GM19455 (cell line): Measurements from ENCODE around the gene SLC27A5.
A peak's percentile ranks its signal among the peaks of the same experiment; 100 is the strongest.
"Not testable (repeated sequence)": the region's sequence is repeated elsewhere in the genome, so short reads cannot be mapped to it uniquely, and the experiment has no call there.

Experiments used
- ATAC-seq: cut with Tn5 transposase; IDR thresholded peaks from one replicate; pipeline ENCODE4 v1.9.1; 2021; ENCODE audit not compliant: unreplicated experiment

SLC27A5 gene

DNA sequence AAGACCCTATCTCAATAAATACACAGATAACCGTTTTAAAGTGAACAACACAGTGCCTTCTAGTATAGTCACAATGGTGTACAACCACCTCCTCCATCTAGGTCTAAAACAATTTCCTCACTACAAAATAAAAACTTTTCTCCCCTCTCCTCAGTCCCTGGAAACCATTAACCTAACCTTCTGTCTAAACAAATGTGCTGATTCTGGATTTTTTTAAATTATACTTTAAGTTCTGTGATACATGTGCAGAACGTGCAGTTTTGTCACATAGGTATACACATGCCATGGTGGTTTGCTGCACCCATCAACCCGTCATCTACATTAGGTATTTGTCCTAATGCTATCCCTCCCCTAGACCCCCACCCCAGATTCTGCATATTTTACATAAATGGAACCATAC, 17.6 kb upstream of the SLC27A5 start:
- no peak for ATAC-seq

DNA sequence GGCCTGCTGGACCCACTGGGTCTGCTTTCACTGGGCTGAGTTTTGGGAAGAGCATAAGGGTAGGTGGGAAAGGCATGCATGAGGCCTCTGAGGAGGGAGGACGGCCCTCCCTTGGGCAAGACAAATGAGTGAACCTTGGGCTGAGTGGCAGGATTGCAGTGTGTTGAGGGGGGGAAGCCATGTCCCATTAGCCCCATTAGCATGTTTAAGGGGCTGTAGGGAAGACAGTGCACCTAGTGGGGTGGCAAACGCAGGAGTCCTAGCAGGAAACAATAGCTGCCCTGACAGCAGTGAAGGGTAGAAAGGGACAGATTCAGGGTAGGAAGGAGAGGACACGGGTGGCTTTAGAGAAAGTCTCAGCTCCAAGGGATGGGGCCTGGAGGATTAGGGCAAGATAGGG, 10.9 kb upstream of the SLC27A5 start:
- ATAC-seq, result no peak

DNA sequence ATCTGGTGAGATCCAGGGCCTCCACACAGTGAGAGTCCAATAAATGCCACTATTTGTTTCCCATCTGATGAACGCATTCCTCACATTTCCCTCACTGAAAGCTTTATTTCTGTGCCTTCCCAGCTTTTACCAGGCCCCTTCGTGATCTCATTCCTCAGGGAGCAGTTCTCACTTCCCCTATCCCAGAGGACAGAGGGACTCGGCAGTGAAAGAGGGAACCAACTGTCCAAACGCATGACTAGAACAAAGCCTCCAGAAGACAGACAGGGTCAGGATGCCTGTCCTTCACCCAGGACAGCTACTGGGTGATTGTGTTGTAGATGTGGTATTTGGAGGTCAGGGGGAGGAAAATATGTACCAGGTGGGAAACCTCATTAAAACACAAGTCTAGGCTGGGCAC, 9.9 kb upstream of the SLC27A5 start:
- no peak for ATAC-seq

DNA sequence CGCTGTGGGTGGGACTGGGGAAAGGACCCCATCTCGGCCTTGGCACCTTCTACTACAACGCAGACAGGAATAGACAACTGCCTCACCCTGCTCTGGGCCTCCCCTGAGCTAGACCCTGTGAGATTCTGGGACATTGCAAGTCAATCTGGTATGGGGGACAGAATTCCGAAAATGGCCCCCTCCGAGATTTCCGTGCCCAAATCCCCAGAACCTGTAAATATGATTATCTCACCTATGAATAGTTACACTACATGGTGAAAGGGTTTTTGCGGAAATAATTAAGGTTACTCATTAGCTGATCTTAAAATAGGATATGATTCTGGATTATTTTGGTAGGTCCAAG, 8.4 kb upstream of the SLC27A5 start:
- no peak for ATAC-seq

DNA sequence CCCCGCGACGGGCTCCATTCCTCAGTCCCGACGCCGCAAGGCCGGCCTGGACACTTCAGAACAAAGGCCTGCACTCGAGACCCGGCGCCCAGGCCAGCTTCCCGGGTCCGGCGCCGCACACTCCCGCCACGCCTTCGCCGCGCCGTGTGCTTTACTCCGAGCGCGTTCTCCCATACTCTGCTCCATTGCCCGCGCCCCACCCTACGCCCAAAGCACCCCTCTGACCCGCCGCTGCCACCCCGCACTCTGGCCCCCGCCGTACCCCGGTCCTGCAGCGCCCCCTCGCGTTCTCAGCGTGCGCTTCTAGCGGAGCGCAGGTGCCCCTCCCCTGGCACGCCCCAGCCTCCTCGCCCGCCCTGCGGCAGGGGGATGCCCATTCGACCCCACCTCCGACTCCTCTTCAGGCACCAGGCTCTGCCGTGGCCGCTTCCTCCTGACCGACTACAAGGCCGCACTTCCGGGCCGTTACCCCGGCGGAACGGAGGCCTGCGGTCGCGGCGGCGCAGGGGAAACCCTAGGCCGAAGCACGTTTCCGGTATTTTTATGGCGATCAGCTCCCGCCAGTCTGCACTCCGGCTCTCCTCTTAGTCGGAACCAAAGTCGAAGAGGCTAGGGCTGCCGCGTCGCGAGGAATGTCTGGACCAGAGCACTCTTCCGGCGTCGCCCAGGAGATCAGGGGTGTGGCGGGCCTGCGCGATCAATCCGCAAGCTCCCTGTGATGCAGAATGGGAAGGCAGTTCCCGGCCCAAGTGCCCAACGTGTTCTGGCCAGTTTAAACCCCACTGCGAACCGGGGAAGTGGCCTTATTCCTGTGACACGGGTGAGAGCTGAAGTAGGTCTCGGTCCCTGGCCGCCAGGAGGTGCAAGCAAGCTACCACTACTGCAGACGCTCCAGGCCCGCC, 7.8 kb upstream of the SLC27A5 start, which contains the start of gene ZBTB45:
TSS of gene ZBTB45 (minus strand) at position 456 of the 902 bp plus-strand sequence. CDS start 2,137 bp downstream, outside the sequence.
- ATAC-seq, result peak; percentile 73

DNA sequence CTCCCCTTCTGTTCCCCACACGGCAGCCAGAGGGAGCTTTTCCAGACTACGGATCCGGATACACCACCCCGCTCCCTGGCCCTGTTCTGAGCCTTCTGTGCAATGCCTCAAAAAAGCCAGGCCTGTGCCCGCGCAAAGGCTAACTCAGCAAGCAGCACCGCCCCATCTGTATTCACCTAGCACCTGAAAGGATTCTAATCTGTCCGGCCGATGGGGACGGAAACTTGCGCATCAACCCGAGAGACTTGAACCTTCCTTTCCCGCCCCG, 7.2 kb upstream of the SLC27A5 start:
- no peak for ATAC-seq

DNA sequence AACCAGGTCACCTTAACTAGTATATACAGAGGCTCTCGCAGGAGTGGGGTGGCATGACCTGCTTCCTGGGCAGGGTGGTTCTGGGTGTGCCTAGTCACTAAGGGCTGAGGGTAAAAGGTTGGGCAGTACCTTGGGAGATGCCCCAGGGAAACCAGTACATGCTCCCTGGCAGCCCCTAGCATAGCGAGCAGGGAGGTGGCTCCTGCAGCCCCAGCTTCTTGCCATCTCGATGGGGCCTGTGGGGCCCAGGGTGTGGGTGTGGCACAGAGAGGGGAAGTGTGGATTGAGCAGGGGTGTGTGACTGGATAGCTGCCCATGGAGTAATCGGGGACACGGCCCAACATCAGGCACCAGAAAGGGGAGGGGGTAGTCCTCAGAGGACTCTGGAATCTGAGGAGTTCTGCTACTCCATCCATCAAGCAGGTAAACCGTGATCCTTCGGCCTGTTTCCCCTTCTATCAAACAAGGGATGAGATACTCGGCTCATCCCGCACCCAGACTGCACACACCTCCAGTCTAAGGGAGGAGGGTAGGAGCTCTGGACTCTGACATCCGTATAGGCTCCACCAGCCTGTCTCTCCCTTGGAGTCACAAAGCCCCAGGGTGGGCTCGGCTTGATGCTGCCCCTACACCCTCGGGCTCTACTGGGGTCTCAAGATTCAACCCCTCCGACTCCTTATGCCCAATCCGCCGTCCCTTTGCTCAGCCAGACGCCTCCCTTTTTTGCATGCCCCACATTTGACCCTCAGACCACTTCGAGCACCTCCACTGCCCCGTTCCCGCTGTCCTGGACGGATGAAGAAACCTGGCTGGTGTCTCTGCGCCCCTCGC, 6.7 kb upstream of the SLC27A5 start:
- ATAC-seq, result no peak

DNA sequence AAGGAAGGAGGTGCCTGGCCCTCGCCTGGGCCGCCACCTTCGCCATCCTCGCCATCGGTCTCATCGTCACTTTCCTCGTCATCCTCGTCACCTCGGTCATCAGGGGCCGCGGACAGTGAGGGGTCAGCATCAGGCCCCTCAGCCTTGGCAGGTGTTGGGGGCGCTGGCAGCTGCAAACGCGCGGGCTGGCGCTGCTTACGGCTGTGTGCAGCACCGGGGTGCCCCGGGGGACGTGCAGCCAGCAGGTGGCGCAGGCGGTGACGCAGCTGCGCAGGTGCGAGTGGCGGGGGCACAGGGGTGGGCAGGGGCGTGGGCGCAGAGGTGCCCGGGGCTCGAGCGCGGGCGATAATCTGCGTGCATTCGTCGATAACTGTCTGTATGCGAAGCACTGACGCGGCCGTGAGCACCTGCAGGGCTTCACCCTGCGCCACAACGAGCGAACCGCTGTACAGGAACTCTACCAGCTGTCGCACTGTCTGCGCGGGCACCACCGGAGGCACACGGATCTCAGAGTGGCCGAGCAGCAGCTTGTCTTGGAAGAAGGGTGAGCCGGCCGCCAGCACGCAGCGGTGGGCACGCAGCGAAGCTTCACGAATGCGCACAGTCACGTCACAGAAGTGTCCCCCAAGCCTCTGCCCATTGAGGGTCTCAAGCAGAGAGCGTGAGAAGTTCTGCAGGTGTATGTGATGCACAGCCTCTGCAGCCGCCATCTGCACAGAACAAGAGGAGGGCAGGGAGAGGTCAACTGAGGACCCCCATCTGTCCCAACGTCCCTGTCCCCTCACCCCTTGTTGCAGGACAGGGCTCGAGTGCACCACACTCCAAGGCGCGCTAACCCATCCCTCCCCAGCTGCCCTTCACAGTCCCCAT, 5.4 kb upstream of the SLC27A5 start:
- ATAC-seq, result no peak

DNA sequence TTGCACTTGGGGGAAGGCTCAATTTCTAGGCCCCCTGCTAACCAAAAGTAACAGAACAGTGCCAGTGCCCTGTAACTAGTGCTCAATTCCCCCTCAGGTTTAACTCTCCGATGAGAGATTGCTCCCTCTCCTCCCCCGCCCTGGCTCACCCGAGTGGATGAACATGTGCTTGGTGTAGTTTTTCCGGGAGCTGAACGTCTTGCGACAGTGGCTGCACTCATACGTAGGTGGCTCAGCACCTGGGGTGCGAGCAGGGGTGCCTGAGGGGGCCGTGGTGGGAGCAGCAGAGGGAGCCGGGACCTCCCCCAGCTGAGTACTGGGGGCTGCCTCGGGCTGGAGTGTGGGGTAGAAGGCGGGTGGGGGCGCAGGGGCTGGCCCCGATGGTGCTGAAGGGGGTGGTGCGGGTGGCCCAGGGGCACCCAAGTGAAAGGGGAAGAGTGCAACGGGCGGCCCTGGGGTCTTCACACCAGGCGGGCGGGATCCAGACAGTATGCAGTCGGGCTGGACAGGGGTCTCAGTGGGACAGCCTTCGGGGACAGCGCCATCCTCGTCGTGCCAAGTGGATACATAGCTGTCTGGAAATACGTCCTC, 4.5 kb upstream of the SLC27A5 start:
- ATAC-seq, result no peak

DNA sequence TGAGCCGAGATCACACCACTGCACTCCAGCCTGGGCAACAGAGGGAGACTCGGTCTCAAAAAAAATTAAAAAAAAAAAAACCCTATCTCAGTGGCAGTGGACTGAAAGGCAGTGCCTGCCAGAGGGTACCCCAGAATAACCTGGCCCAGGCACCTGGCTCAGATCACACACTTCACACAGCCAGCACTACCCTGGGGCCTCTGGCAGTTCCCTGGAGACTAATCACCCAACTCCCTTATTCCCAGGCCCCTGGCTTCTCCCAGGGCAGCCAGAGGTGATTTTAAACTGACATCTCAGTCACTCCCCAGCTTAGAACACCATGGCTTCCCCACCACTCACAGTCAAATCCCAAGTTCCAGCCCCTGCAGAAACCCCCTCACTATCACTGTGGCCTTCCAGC, 3.5 kb upstream of the SLC27A5 start:
- no peak for ATAC-seq

DNA sequence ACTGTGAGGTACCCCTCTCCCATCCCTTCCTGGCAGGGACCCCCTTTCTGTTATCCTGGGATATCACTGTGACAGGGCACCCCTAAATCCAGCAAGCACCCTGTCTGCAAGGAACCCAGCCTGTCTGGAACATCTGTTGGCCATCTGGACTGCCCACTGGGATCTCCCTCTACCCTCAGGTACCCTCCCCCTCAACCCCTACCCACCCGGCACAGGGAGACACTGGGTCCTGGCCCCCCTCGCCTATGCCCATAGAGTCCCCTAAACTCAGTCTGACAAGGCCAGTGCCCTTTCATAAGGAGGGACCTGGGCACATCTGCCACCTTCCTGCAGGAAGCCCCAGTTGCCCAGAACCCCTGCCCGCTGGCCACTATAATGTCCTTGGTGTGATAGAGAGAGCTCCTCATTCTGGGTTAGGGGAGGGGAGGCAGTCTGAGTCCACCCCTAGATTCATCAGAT, 2.8 kb upstream of the SLC27A5 start:
- ATAC-seq, result no peak

DNA sequence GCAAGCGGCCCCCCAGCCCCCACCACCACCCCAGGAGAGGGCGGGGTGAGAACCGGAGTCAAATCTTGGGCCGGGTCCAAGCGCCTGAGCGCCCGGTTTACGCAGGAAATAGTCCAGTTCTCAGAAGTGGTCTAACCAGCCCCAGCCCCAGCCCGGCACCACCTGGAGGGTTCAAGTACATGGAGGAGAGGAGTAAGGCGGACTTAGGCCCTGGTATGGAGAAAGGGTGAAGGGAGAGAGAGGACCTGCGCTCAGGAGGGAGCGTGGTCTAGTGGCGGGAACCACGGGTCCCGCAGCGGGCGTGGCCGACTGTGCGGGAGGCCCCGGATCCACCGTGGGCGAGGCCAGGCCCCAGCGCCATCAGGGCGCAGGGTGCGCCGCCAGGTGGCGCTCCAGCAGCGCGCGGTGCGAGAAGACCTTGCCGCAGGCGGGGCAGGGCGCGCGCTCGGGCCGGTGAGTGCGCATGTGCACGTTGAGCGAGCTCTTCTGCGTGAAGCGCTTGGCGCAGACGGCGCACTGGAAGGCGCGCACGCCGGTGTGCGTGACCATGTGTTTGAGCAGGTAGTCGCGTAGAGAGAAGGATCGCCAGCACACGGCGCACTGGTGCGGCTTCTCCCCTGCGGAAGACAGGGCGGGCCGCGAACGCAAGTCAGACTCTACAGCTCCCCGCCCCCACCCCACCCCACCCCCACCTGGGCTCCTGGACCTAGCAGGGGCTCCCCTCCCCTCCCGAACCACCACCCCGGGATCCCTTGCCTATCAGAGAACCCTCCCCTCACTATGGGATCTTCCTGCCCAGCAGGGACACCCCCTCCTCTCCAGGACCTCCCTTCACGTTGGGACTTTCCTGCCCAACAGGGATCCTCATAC, 2.1 kb upstream of the SLC27A5 start:
- peak; percentile 59 for ATAC-seq

DNA sequence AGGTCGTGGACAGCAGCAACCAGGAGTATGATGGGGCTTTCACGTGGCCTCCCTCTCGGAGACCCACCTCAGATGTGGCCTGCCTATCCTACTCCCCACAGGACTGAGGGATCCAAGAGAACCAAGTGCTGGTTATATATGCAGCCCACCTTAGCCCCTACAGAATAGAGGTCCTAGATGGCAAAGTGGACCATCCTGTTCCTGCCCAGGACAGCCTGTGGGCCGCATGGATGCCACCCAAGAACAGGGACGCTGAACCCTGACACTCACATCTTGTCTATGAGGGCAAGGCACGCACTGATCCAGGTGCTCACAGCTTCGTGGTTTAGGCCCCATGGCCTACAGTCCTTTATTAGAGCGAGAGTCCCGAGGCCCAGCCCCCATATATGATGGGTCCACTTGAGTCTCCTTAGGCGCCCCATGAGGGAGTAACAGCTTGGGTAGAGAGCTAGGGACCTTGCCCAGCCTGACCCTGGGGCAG, 1.5 kb upstream of the SLC27A5 start:
- no peak for ATAC-seq

DNA sequence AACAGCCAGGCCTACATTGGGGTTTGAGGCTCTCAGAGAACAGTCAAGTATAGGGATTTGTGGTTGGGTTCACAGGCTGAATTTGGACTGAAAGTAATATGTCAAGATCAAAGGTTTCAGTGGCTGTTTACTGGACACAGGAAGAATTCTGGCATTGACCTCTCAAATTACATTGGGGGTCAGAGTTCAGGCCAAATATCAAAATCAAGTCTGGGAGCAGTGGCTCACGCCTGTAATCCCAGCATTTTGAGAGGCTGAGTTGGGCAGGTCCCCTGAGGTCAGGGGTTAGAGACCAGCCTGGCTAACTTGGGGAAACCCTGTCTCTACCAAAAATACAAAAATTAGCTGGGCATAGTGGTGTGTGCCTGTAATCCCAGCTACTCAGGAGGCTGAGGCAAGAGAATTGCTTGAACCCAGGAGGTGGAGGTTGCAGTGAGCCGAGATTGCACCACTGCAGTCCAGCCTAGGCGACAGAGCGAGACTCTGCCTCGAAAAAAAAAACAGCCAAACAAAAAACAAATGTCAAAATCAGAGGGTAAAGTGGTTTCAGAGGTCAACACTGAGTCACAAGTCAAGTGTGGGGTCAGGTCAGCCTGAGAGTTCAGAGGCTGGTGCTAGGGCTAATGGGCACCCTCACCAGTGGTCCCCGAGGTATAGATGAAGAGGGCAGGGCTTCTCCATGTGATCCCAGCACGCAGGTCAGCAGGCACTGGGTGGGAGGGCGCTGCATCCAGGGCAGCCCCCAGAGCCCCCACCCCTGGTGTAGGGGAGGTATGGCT, 1.5 kb downstream of the SLC27A5 start:
- ATAC-seq, result no peak

DNA sequence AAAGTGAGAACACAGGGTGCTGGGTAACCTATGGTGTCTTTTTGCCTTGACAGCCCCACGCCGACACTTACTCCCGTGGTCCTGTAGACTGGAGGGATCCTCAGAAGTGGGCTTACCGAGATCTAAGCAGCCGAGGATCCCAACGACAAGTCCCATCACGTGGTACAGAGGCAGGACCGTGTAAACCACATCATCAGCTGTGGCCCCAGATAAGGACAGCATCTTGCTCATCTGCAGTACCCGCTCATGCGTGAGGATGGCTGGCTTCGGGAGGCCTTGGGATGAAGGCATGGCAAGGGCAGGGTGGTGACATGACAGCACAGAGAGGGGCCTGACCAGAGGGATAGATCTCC, 2.1 kb downstream of the SLC27A5 start:
- ATAC-seq, result no peak

DNA sequence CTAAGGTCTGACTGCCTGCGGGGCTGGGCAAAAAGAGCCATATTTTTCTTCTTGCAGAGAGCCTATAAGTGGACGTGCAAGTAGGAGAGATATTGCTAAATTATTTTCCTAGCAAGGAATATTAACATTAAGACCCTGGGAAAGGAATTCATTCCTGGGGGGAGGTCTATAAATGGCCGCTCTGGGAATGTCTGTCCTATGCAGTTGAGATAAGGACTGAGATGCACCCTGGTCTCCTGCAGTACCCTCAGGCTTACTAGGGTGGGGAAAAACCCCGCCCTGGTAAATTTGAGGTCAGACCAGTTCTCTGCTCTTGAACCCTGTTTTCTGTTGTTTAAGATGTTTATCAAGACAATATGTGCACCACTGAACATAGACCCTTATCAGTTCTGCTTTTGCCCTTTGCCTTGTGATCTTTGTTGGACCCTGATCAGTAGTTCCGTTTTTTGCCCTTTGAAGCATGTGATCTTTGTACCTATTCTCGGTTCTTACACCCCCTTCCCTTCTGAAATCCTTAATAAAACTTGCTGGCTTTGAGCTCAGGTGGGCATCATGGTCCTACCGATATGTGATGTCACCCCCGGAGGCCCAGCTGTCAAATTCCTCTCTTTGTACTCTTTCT, 4.1 kb downstream of the SLC27A5 start:
- not testable (repeated sequence) for ATAC-seq

DNA sequence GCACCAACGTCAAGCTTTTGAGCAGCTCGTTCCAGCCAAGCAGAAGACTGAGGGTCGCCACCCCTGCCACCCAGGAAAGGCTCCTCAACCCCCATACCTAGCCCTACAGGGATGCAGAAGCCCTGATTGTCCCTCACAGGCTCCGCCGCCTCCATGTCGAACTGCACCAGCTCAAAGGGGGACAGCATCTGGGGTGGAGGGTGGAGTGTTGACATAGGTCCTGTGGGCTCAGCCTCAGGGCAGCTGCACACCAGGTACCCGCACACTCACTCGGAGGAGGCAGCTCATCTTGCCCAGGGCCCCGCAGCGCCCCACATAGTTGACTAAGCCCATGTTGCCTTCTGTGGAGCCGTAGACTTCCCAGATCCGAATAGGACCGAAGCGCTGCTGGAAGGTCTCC, 11.6 kb downstream of the SLC27A5 start:
- ATAC-seq, result no peak

DNA sequence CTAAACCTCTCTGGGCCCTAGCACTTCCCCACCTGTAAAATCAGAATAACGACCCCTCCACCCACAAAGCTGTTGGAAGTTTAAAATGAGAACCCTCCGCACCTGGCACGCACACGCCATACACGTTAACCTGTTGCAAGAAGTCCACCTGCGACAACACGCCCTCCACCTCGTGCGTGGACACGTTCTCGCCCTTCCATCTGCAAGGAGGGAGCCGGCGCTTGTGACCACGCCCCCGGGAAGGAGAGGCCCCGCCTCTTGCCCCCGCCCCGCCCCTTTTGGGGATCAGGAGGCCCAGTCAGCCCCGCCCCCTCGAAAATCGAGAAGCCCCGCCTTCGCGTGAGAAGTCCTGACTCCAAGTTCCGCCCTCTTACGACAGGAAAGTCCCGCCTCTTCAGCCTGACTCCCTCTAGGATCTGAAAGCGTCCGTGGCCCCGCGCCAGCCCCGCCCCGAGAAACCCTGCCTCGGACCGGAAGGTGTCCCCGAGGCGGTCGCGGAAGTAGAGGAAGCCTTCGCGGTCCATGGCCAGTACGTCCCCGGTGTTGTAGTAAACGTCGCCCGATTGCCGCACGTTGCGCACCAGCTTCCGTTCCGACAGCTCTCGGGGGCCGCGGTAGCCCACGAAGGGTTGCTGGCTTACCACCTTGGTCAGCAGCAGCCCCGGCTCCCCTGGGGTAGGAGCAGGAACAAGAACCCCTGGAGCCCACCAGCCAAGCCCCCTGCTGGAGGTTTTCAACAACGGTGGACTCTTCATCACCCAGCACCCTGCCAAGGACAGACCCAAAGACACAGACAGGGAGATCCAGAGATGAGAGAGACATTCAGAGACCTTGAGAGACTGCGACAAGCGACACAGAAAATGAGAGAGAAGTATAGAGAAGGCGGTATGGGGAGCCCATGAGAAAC, 12.5 kb downstream of the SLC27A5 start:
- peak; percentile 78 for ATAC-seq
